Astrocyte of the spinal cord (primary cell): ENCODE measurements around the gene TTN.
"Not testable (repeated sequence)": the region's sequence is repeated elsewhere in the genome, so short reads cannot be mapped to it uniquely, and the experiment has no call there.

Experiments used
- DNase-seq: peaks from one replicate; pipeline ENCODE4 v3.0.0; 2011; ENCODE audit warnings: low read depth, low spot score
- H3K4me3 ChIP-seq: 2 replicates; pipeline ENCODE4 v1.5.1; 2011; ENCODE audit warnings: low read depth, mild to moderate bottlenecking, low read length, moderate library complexity
- CTCF ChIP-seq: IDR thresholded peaks from 2 replicates; pipeline ENCODE4 v1.5.1; 2012; ENCODE audit warnings: low read depth, mild to moderate bottlenecking, low read length, inconsistent platforms
- in situ Hi-C: cut with HindIII; loops from 2 replicates; pipeline ENCODE4 v1.10.0; 2017; ENCODE audit warnings: low sequenced_read_pairs

TTN gene

GRCh38 chr2:178530625-178531142, 276.5 kb downstream of the TTN start:
- DNase-seq, result no peak
- in situ Hi-C loops, result no loop called here
- no peak for TF ChIP-seq CTCF
- H3K4me3 ChIP-seq, result no peak overlapping the region

- in situ Hi-C loops, result no loop called here
- no peak overlapping the region for H3K4me3 ChIP-seq
- TF ChIP-seq CTCF, result no peak
- DNase-seq, result no peak
These were observed 277.1 kb downstream of the TTN start for GRCh38 chr2:178530131-178530530.

GRCh38 chr2:178529194-178529593, 278.0 kb downstream of the TTN start:
- H3K4me3 ChIP-seq, result no peak overlapping the region
- TF ChIP-seq CTCF, result no peak
- DNase-seq, result no peak
- in situ Hi-C loops, result no loop called here

GRCh38 chr2:178528647-178529046, 278.6 kb downstream of the TTN start:
- TF ChIP-seq CTCF, result no peak
- in situ Hi-C loops, result no loop called here
- no peak for DNase-seq
- H3K4me3 ChIP-seq, result no peak overlapping the region

GRCh38 chr2:178527592-178527991, 279.6 kb downstream of the TTN start:
- in situ Hi-C loops, result no loop called here
- no peak overlapping the region for H3K4me3 ChIP-seq
- TF ChIP-seq CTCF, result no peak
- DNase-seq, result no peak

GRCh38 chr2:178526256-178526655, 281.0 kb downstream of the TTN start:
- TF ChIP-seq CTCF, result no peak
- in situ Hi-C loops, result no loop called here

GRCh38 chr2:178525460-178525859, 281.8 kb downstream of the TTN start:
- in situ Hi-C loops, DNase-seq, H3K4me3 ChIP-seq: not testable (repeated sequence)

More at GRCh38 chr2:178526256-178526655, 281.0 kb downstream of the TTN start:
- H3K4me3 ChIP-seq, result no peak overlapping the region
- no peak for DNase-seq

GRCh38 chr2:178525010-178525409, 282.2 kb downstream of the TTN start:
- H3K4me3 ChIP-seq, DNase-seq, in situ Hi-C loops: not testable (repeated sequence)
